Hepatocyte (in vitro differentiated cells): ENCODE data around the gene ELSPBP1.

Experiments
- EZH2 ChIP-seq: fragments of 200-600 bp; sonication (generic); IDR thresholded peaks from 2 replicates; pipeline ENCODE4 v1.6.1; 2016; ENCODE audit warnings: antibody characterized with exemption, mild to moderate bottlenecking, borderline replicate concordance
- TF ChIP-seq, protein P1 (sequence below): fragments of 200-600 bp; sonication (generic); IDR thresholded peaks from 2 replicates; pipeline ENCODE4 v1.5.1; 2016; ENCODE audit warnings: antibody characterized with exemption, mild to moderate bottlenecking; ENCODE audit not compliant: poor library complexity

DNA sequence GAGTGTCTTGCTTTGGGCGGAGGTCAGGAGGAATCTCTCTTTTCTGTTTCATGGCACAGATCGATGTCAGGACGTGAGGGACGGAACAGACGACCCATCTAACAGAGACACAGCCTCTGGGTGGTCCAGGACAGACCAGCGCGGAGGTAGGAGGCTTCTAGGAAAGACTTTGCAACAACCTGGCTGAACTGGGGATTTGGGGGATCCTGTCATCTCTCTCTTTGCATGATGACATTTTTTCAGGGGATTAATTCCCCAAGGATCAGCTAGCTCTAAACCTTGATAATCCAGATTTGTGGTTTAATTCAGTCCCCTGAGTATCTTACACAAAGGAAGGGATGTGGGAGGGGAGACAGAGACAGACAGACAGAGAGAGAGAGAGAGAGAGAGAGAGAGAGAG lies 35.0 kb downstream of the ELSPBP1 start:
- TF ChIP-seq EZH2: no peak
- TF ChIP-seq, protein P1, sequence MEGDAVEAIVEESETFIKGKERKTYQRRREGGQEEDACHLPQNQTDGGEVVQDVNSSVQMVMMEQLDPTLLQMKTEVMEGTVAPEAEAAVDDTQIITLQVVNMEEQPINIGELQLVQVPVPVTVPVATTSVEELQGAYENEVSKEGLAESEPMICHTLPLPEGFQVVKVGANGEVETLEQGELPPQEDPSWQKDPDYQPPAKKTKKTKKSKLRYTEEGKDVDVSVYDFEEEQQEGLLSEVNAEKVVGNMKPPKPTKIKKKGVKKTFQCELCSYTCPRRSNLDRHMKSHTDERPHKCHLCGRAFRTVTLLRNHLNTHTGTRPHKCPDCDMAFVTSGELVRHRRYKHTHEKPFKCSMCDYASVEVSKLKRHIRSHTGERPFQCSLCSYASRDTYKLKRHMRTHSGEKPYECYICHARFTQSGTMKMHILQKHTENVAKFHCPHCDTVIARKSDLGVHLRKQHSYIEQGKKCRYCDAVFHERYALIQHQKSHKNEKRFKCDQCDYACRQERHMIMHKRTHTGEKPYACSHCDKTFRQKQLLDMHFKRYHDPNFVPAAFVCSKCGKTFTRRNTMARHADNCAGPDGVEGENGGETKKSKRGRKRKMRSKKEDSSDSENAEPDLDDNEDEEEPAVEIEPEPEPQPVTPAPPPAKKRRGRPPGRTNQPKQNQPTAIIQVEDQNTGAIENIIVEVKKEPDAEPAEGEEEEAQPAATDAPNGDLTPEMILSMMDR: no peak
